Mesothelial cell of epicardium (in vitro differentiated cells): ENCODE results near the gene SH3RF3. TPM values are rescaled to one million over a fixed set of nuclear protein-coding genes. Genes with fewer than 3 reads are reported as not detected.

Experiments used
- DNase-seq, 2 experiments: peaks; one replicate each; pipeline ENCODE4 v3.0.0; 2021; ENCODE audit warnings: low spot score in 2 of 2; ENCODE audit not compliant: unreplicated experiment in 2 of 2
- H3K27ac Mint-ChIP-seq: 2 replicates; pipeline ENCODE4 v1.8.0; 2021; ENCODE audit warnings: mixed read lengths
- H3K27me3 Mint-ChIP-seq: 2 replicates; pipeline ENCODE4 v1.8.0; 2021; ENCODE audit warnings: low read depth, mixed read lengths
- H3K36me3 Mint-ChIP-seq: 2 replicates; pipeline ENCODE4 v1.8.0; 2021; ENCODE audit warnings: mixed read lengths
- H3K4me1 Mint-ChIP-seq: 2 replicates; pipeline ENCODE4 v1.8.0; 2021; ENCODE audit warnings: mixed read lengths
- H3K4me3 Mint-ChIP-seq: 2 replicates; pipeline ENCODE4 v1.8.0; 2021; ENCODE audit warnings: mild to moderate bottlenecking, moderate library complexity, mixed read lengths
- H3K9me3 Mint-ChIP-seq: 2 replicates; pipeline ENCODE4 v1.8.0; 2021; ENCODE audit warnings: mixed read lengths
- CTCF ChIP-seq: fragments of 200-600 bp; sonication (generic); IDR thresholded peaks from one replicate; pipeline ENCODE4 v1.5.0; 2021; ENCODE audit warnings: antibody characterized with exemption; ENCODE audit not compliant: unreplicated experiment
- total RNA-seq: library from RNA; stranded (reverse); gene quantifications from 3 replicates; pipeline ENCODE4 v1.2.1, GENCODE V29; 2021

Gene SH3RF3
- total RNA-seq, 1 donor from 2014 or later, result 2.7 TPM

- Mint-ChIP-seq H3K4me3 (no peak overlapping the region), H3K36me3 (no peaks in the 10 kb centered on the region), H3K27me3 (peaks cover 17% of the 10 kb centered on the region), H3K9me3 (no peaks in the 10 kb centered on the region), H3K27ac (no peak overlapping the region), H3K4me1 (no peaks in the 10 kb centered on the region)
- no peak for DNase-seq
- TF ChIP-seq CTCF, result no peak
Observed at GRCh38 chr2:109148117-109148746, 19.2 kb downstream of the SH3RF3 start.

GRCh38 chr2:109148991-109149645 lies 20.1 kb downstream of the SH3RF3 start:
- no peaks in the 10 kb centered on the region for H3K36me3 Mint-ChIP-seq
- no peaks in the 10 kb centered on the region for H3K4me1 Mint-ChIP-seq
- peaks cover 16% of the 10 kb centered on the region for H3K27me3 Mint-ChIP-seq
- no peaks in the 10 kb centered on the region for H3K9me3 Mint-ChIP-seq
- no peak overlapping the region for H3K27ac Mint-ChIP-seq
- H3K4me3 Mint-ChIP-seq, result no peak overlapping the region
- no peak for DNase-seq
- no peak for TF ChIP-seq CTCF

- no peaks in the 10 kb centered on the region for H3K4me1 Mint-ChIP-seq
- peaks cover 16% of the 10 kb centered on the region for H3K27me3 Mint-ChIP-seq
- no peaks in the 10 kb centered on the region for H3K9me3 Mint-ChIP-seq
- TF ChIP-seq CTCF, result no peak
- DNase-seq, result no peak
- H3K4me3 Mint-ChIP-seq, result no peak overlapping the region
- H3K36me3 Mint-ChIP-seq, result no peaks in the 10 kb centered on the region
- H3K27ac Mint-ChIP-seq, result no peak overlapping the region
Observed at GRCh38 chr2:109150559-109150958, 21.6 kb downstream of the SH3RF3 start.

- Mint-ChIP-seq H3K9me3 (no peaks in the 10 kb centered on the region), H3K4me1 (peaks cover 3% of the 10 kb centered on the region), H3K4me3 (no peak overlapping the region), H3K36me3 (no peaks in the 10 kb centered on the region), H3K27ac (no peak overlapping the region), H3K27me3 (peaks cover 16% of the 10 kb centered on the region)
- DNase-seq, result no peak
- TF ChIP-seq CTCF, result no peak
Observed at GRCh38 chr2:109151519-109151918, 22.5 kb downstream of the SH3RF3 start.

- H3K4me3 Mint-ChIP-seq, result no peak overlapping the region
- peaks cover 3% of the 10 kb centered on the region for H3K4me1 Mint-ChIP-seq
- no peaks in the 10 kb centered on the region for H3K9me3 Mint-ChIP-seq
Observed at GRCh38 chr2:109153005-109153784, 24.2 kb downstream of the SH3RF3 start.

More at GRCh38 chr2:109153005-109153784, 24.2 kb downstream of the SH3RF3 start:
- Mint-ChIP-seq H3K36me3 (no peaks in the 10 kb centered on the region), H3K27ac (no peak overlapping the region), H3K27me3 (peaks cover 15% of the 10 kb centered on the region)
- TF ChIP-seq CTCF, result no peak
- no peak for DNase-seq
